ENCODE results near the gene TECPR2. TPM values are rescaled to one million over a fixed set of nuclear protein-coding genes. Genes with fewer than 3 reads are reported as not detected.

TECPR2 gene
- total RNA-seq, 1 experiment from 2014 or later = 12.2 TPM

DNA sequence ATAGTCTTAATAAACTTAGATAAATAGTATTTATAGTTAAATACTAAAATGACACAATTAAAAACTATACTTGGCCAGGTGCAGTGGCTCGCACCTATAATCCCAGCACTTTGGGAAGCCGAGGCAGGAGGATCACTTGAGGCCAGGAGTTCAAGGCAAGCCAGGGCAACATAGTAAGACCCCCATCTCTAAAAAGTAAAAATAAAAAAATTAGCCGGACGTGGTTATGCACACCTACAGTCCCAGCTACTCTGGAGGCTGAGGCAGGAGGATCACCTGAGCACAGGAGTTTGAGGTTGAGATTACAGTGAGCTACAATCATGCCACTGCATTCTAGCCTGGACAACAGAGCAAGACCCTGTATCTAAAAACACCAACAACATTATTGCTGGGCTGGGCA is 16.1 kb upstream of the TECPR2 start:
- ATAC-seq = no peak
- Histone ChIP-seq H2AFZ (ENCODE audit: low read depth, low read length, poor library complexity, severe bottlenecking) (no peak overlapping the region), H3K9me3 (ENCODE audit: control insufficient read depth in 1 of 2, insufficient read depth in 1 of 2, low read depth in 1 of 2, low read length in 2 of 2) (no peaks in the 10 kb centered on the region), H4K20me1 (ENCODE audit: insufficient read depth) (no peaks in the 10 kb centered on the region), H3K9me2 (ENCODE audit: insufficient read depth) (no peaks in the 10 kb centered on the region), H3K27ac (ENCODE audit: low read depth, low read length) (no peak overlapping the region), H3K36me3 (ENCODE audit: control insufficient read depth in 1 of 2, insufficient read depth in 2 of 2, low read length in 2 of 2) (peaks cover 7 to 17% of the 10 kb centered on the region in 2 experiments; a peak in 2 of 4 replicates), H3K4me2 (ENCODE audit: low read length) (no peak overlapping the region), H3K4me3 (replicated peaks in 1 of 2; ENCODE audit: low read depth in 1 of 2, low read length in 2 of 2) (no peak overlapping the region), H3K4me1 (ENCODE audit: control insufficient read depth in 1 of 2, insufficient read depth in 2 of 2, low read length in 2 of 2) (no peaks in the 10 kb centered on the region), H3K9ac (ENCODE audit: low read length) (no peak overlapping the region), H3K27me3 (ENCODE audit: insufficient read depth, low read length) (no peaks in the 10 kb centered on the region), H3K79me2 (ENCODE audit: insufficient read depth, low read length) (no peaks in the 10 kb centered on the region)
- RAD21 ChIA-PET (ENCODE audit: low non-redundant PET in 1 of 2, low total read pairs in 2 of 2, uncharacterized antibody in 2 of 2, unreplicated experiment in 2 of 2) = no interaction called here
- DNase-seq (ENCODE audit: low read depth, low spot score) = no peak
- BruUV-seq (replicated peaks) = no TSS peak
- intact Hi-C loops (cut with micrococcal nuclease) = no loop called here
- CTCF ChIA-PET = no interaction called here
- POLR2A ChIA-PET = no interaction called here
- no peak for TF ChIP-seq POLR2AphosphoS5 (IDR thresholded peaks at IDR 0.05; ENCODE audit: low read depth, low read length)
- no peak for TF ChIP-seq ZNF274 (IDR thresholded peaks at IDR 0.05; ENCODE audit: low read depth, low read length)
- TF ChIP-seq ZFX (IDR thresholded peaks at IDR 0.05) = no peak
- TF ChIP-seq EGR1 (IDR thresholded peaks at IDR 0.05; ENCODE audit: low read depth) = no peak
- no peak for TF ChIP-seq FOSL1 (IDR thresholded peaks at IDR 0.05; ENCODE audit: low read depth)
- TF ChIP-seq ATF3 (IDR thresholded peaks at IDR 0.05) = no peak
- no peak for TF ChIP-seq CTCF (IDR thresholded peaks at IDR 0.05 in 2 of 3, conservative IDR thresholded peaks at IDR 0.05 in 1 of 3; ENCODE audit: borderline replicate concordance in 1 of 3, insufficient read depth in 1 of 3, low read depth in 2 of 3, low read length in 2 of 3)
- TF ChIP-seq YY1 (IDR thresholded peaks at IDR 0.05; ENCODE audit: extremely low read depth, insufficient replicate concordance, low read depth, low read length) = no peak
- TF ChIP-seq SP1 (IDR thresholded peaks at IDR 0.05; ENCODE audit: low read depth) = no peak
- TF ChIP-seq ZBTB33 (IDR thresholded peaks at IDR 0.05; ENCODE audit: extremely low read depth, insufficient replicate concordance, low read length) = no peak
